Omental fat pad (tissue), 4 donors: ENCODE data around the gene JMJD1C. TPM values are rescaled to one million over a fixed set of nuclear protein-coding genes. Genes with fewer than 3 reads are reported as not detected.

ENCODE experiments used
- ATAC-seq: fragments of 150-250 bp; one replicate; pipeline ENCODE4 v1.9.1; 2016; ENCODE audit warnings: mild to moderate bottlenecking, moderate library complexity; ENCODE audit not compliant: low FRiP score
- DNase-seq: peaks from one replicate; pipeline ENCODE4 v3.0.0-alpha.2; 2019; ENCODE audit warnings: low spot score
- CTCF ChIP-seq, 3 donors: fragments of 450-650 bp; IDR thresholded peaks; one replicate each; pipeline ENCODE4 v1.5.1; 2016 to 2017; ENCODE audit warnings: antibody characterized with exemption in 3 of 3, mild to moderate bottlenecking in 3 of 3, moderate library complexity in 2 of 3
- total RNA-seq, 4 donors: library from RNA; depleted of rRNA; stranded (reverse); fragments of >200 nt; gene quantifications; one replicate each; pipeline ENCODE4 v1.1.0, GENCODE V29; 2016

Gene JMJD1C
- total RNA-seq, 4 donors from 2014 or later = 99.8 to 179 (median 149) TPM

DNA sequence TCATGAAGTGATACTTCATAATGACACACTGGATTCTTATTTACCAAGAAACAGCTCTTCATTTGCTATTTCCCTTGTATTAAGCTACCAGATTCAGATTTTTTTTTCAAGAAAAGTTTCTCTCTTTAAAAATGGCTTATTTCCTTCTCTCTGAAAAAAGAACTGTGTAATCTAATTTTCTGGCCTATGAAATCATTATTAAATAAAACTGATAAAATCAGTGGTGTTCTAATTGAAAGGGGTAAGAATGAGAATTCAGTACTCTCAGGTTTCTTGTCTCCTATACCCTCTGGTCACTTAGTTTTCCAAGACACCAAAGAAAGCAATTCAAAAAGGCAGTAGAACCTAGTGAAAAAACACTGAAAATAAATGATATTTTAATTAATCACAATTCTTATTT, 10.3 kb downstream of the JMJD1C start:
- no peak for TF ChIP-seq CTCF (IDR thresholded peaks at IDR 0.05)
- ATAC-seq (no peak), DNase-seq (no peak)

DNA sequence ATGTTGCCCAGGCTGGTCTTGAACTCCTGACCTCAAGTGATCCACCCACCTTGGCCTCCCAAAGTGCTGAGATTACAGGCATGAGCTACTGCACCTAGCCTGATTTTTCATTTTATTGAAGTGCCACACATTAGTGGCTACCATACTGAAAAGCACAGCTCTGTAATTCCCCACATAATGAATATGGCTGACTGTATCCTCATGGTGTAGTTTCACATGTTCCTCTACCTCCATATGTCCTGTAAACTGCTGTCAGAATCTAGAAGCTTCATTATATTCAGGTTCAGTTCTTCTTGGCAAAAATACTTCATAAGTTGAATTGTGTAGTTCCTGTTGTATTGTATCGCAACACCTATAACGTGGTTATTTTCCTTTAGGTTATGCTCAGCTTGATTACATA, 11.1 kb downstream of the JMJD1C start:
- no peak for ATAC-seq
- DNase-seq = no peak
- no peak for TF ChIP-seq CTCF (IDR thresholded peaks at IDR 0.05)

DNA sequence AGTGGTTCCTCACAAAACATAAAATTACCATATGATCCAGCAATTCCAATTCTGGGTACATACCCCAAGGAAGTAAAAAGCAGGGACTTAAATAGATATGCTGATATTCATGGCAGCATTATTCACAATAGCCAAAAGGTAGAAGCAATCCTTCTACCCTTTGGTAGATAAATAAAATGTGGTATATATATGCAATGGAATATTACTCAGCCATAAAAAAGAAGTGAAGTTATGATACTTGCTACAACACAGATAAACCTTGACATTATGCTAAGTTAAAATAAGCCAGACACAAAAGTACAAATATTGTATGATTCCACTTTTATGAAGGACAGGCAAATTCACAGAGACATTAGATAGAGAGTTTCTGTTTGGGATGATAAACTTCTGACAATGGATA, 13.3 kb downstream of the JMJD1C start:
- no peak for DNase-seq
- no peak for TF ChIP-seq CTCF (IDR thresholded peaks at IDR 0.05)
- no peak for ATAC-seq

DNA sequence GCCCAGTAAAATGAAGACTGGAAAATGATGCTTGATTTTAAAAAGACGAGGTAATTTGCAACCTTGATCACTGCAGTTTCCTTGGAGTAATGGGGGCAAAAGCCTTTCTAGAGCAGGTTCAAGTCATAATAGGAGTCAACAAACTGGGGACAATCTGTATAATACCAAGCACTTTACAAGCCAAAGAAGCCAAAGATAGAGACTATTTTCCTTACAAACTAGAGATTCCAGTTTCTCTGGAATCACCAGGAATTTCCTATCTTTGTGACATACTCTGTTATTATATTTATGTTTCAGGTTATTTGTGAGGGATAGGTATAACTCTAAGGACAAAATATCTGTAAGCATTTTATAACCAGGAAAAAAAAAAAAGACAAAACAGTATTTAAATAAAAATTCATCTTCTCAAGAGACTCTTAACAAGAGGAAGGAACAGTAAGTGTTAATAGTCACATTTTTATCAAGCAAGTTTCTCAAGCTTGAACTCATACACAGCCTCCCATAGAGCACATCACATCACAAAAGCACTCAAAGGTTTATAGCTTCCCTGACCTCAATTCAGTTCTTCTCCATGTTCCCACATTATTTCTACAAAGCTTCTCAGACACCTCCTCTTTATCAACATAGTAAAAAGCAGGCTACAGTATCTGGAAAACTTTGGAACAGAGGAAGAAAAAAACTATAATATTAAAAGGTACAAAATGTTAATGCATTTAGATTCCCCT, 18.9 kb downstream of the JMJD1C start:
- ATAC-seq (no peak), DNase-seq (no peak)
- TF ChIP-seq CTCF (IDR thresholded peaks at IDR 0.05) = no peak

DNA sequence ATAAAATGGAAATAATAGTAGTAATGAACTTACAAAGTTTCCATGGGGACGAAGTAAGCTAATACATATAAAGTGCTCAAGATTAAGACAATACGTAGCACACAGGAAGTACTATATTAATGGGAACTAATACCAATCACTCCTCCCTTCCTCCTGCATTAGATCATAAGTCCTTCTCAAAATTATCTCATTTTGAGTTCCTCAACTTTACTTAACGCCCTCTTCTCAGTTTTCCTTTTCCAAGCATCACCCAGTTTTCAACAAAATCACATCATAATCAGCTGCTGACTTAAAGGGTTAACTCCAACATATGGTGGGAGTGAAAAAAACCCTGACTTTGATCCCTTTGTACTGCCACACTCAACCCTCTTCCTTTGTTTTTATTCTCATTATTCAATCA, 24.4 kb downstream of the JMJD1C start:
- DNase-seq (no peak), ATAC-seq (no peak)
- no peak for TF ChIP-seq CTCF (IDR thresholded peaks at IDR 0.05)

DNA sequence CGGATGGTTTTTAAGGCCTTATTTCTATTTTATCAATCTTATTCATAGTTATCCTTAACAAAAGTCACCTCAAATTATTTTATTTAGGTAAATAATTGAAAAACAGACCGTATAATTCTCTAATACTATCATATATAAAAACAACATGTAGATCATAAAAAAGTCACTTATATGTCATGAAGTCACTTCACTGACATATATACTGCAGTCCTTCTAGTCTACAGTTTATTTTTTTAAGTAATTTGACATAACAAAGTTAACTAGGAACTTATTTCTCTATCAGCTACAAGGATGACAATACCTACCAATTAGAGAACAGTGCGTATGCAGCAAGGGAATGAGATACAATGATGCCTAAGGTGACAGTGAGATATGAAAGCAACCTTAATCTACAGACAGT, 26.2 kb downstream of the JMJD1C start:
- no peak for TF ChIP-seq CTCF (IDR thresholded peaks at IDR 0.05)
- DNase-seq = no peak
- ATAC-seq = no peak
